ENCODE data around the gene ALKAL2. TPM values are rescaled to one million over a fixed set of nuclear protein-coding genes. Genes with fewer than 3 reads are reported as not detected.

The ALKAL2 gene
- total and polyA plus RNA-seq, 2 of the 13 experiments (the other 11 are each of a cell fraction or from before 2014, with no cell fraction given): 0.22 to 1.7 TPM

DNA sequence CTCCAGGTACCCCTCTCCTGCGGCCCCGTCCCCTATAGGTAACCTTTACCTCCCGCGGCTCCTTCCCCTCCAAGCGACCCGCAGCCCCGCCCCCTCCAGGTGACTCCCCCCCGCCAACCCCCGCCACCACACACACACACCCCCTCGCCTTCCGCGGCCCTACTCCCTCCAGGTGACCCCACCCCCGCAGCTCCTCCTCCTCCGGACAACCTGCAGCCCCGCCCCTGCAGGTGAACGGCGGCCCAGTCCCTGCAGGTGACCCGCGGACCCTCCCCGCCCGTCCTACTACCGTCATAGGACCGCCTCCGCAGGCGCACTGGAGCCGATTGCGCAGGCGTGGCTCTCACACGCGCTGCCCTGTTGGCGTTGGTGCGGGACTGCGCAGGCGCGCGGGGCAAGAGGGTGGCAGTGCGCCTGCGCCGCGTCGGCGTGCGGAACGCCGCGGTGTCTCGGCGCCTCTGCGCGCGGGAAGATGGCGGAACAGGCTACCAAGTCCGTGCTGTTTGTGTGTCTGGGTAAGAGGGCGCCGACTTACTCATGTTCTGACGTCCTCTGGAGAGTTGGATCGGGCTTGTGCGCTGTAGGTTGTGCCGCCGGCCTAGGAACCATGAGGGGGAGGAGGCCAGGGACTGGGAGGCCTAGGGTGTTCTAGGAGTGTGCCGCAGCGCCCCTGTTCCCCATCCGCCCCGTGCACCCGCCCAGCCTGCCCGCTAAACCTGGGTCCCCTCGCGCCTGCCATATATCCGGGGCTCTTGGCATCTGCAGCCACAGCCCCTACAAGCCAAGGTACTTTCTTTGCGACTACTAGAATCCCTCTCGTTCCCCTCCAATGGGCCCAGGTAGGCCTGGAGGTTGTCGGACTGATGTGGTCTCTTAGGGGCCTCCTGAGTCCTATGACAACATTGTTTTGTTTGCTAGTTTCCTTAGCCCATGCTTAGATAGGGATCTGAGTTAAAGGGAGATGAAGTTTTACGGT lies 23.1 kb downstream of the ALKAL2 start, which contains the start of gene ACP1 (continued):
- TF ChIP-seq ZSCAN25 (CRISPR knock-in tag; IDR thresholded peaks at IDR 0.05): peak; percentile 78; the same call in 1 of the 2 replicates
- TF ChIP-seq GTF2F1 (IDR thresholded peaks at IDR 0.05; ENCODE audit: low read length): peak; percentile 41; the same call in 1 of the 2 replicates
- no peak for TF ChIP-seq TRIM24 (CRISPR knock-in tag; IDR thresholded peaks at IDR 0.05)
- no peak for TF ChIP-seq FOXP1 (IDR thresholded peaks at IDR 0.05)
- no peak for TF ChIP-seq FOXP1 (CRISPR knock-in tag; IDR thresholded peaks at IDR 0.05)
- no peak; the same call in 1 of the 2 replicates for TF ChIP-seq EHMT2 (IDR thresholded peaks at IDR 0.05; ENCODE audit: borderline replicate concordance, low read depth, low read length)
- TF ChIP-seq TGIF2 (CRISPR knock-in tag; IDR thresholded peaks at IDR 0.05): peak; percentile 72; the same call in 1 of the 2 replicates
- no peak for TF ChIP-seq RCOR2 (CRISPR knock-in tag; IDR thresholded peaks at IDR 0.05)
- no peak for TF ChIP-seq FOSL1 (CRISPR knock-in tag; IDR thresholded peaks at IDR 0.05; ENCODE audit: borderline replicate concordance)
- no peak for TF ChIP-seq PCBP2 (optimal IDR thresholded peaks at IDR 0.05; ENCODE audit: low read depth, low read length, poor library complexity, severe bottlenecking)
- TF ChIP-seq, protein P1, sequence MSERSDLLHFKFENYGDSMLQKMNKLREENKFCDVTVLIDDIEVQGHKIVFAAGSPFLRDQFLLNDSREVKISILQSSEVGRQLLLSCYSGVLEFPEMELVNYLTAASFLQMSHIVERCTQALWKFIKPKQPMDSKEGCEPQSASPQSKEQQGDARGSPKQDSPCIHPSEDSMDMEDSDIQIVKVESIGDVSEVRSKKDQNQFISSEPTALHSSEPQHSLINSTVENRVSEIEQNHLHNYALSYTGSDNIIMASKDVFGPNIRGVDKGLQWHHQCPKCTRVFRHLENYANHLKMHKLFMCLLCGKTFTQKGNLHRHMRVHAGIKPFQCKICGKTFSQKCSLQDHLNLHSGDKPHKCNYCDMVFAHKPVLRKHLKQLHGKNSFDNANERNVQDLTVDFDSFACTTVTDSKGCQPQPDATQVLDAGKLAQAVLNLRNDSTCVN (CRISPR knock-in tag; IDR thresholded peaks at IDR 0.05; ENCODE audit: borderline replicate concordance): peak; percentile 82
- TF ChIP-seq ZNF841 (CRISPR knock-in tag; IDR thresholded peaks at IDR 0.05; ENCODE audit: borderline replicate concordance): 0 out of 2 replicates have a peak, but pooled peaks have one; percentile 5
- peak; percentile 44; the same call in 1 of the 2 replicates for TF ChIP-seq PHF21A (CRISPR knock-in tag; IDR thresholded peaks at IDR 0.05)
- TF ChIP-seq, protein P2, sequence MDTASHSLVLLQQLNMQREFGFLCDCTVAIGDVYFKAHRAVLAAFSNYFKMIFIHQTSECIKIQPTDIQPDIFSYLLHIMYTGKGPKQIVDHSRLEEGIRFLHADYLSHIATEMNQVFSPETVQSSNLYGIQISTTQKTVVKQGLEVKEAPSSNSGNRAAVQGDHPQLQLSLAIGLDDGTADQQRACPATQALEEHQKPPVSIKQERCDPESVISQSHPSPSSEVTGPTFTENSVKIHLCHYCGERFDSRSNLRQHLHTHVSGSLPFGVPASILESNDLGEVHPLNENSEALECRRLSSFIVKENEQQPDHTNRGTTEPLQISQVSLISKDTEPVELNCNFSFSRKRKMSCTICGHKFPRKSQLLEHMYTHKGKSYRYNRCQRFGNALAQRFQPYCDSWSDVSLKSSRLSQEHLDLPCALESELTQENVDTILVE (CRISPR knock-in tag; IDR thresholded peaks at IDR 0.05): no peak; the same call in 1 of the 2 replicates
- TF ChIP-seq ZSCAN31 (CRISPR knock-in tag; IDR thresholded peaks at IDR 0.05; ENCODE audit: low read depth): peak; percentile 65; the same call in 1 of the 2 replicates
- TF ChIP-seq, protein P3, sequence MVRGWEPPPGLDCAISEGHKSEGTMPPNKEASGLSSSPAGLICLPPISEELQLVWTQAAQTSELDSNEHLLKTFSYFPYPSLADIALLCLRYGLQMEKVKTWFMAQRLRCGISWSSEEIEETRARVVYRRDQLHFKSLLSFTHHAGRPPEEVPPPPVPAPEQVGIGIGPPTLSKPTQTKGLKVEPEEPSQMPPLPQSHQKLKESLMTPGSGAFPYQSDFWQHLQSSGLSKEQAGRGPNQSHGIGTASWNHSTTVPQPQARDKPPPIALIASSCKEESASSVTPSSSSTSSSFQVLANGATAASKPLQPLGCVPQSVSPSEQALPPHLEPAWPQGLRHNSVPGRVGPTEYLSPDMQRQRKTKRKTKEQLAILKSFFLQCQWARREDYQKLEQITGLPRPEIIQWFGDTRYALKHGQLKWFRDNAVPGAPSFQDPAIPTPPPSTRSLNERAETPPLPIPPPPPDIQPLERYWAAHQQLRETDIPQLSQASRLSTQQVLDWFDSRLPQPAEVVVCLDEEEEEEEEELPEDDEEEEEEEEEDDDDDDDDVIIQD (CRISPR knock-in tag; IDR thresholded peaks at IDR 0.05; ENCODE audit: low read depth): peak; percentile 40; the same call in 1 of the 2 replicates
- TF ChIP-seq RAD21 (CRISPR knock-in tag; IDR thresholded peaks at IDR 0.05): peak; percentile 65
- no peak for TF ChIP-seq ZNF644 (CRISPR knock-in tag; IDR thresholded peaks at IDR 0.05; ENCODE audit: low read depth)
- TF ChIP-seq, protein P4, sequence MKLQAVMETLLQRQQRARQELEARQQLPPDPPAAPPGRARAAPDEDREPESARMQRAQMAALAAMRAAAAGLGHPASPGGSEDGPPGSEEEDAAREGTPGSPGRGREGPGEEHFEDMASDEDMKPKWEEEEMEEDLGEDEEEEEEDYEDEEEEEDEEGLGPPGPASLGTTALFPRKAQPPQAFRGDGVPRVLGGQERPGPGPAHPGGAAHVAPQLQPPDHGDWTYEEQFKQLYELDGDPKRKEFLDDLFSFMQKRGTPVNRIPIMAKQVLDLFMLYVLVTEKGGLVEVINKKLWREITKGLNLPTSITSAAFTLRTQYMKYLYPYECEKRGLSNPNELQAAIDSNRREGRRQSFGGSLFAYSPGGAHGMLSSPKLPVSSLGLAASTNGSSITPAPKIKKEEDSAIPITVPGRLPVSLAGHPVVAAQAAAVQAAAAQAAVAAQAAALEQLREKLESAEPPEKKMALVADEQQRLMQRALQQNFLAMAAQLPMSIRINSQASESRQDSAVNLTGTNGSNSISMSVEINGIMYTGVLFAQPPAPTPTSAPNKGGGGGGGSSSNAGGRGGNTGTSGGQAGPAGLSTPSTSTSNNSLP (IDR thresholded peaks at IDR 0.05; ENCODE audit: low read depth, low read length): no peak; the same call in 1 of the 2 replicates
- 0 out of 2 replicates have a peak, but pooled peaks have one; percentile 78 for TF ChIP-seq ZBTB42 (CRISPR knock-in tag; IDR thresholded peaks at IDR 0.05)
- TF ChIP-seq ZNF781 (CRISPR knock-in tag; IDR thresholded peaks at IDR 0.05; ENCODE audit: borderline replicate concordance, not compliant biosample characterization): peak; percentile 75
- TF ChIP-seq ZFYVE20 (CRISPR knock-in tag; IDR thresholded peaks at IDR 0.05; ENCODE audit: borderline replicate concordance, low read depth): no peak

Measured in HepG2 (cell line).